Vagina (tissue), 2 donors: ENCODE measurements around the gene FH.

Experiments used
- CTCF ChIP-seq, 3 experiments: fragments of 450-650 bp in 2 of 3; fragments of 200-600 bp in 1 of 3; sonication (generic) in 1 of 3; IDR thresholded peaks; one replicate each; pipeline ENCODE4 v1.5.1; 2017 to 2019; ENCODE audit warnings: antibody characterized with exemption in 3 of 3, mild to moderate bottlenecking in 2 of 3, moderate library complexity in 2 of 3
- POLR2A ChIP-seq, 2 donors: fragments of 450-650 bp; IDR thresholded peaks; one replicate each; pipeline ENCODE4 v1.6.1; 2017; ENCODE audit warnings: antibody characterized with exemption in 2 of 2, mild to moderate bottlenecking in 2 of 2, moderate library complexity in 2 of 2

GRCh38 chr1:241551759-241552638 is 32.4 kb upstream of the FH start:
- TF ChIP-seq CTCF (IDR thresholded peaks at IDR 0.05) (no peak), POLR2A (IDR thresholded peaks at IDR 0.05) (no peak)
